H1 (cell line): ENCODE data around the gene RNF6. TPM values are rescaled to one million over a fixed set of nuclear protein-coding genes. Genes with fewer than 3 reads are reported as not detected.

ENCODE experiments used
- CTCF ChIA-PET: fragments of 300-600 bp; sonication (Branson Sonifier 250); formaldehyde crosslinking; loops from one replicate; lab custom pipeline; 2021; ENCODE audit not compliant: partially characterized antibody; lab: Charles Lee
- POLR2A ChIA-PET: fragments of 300-600 bp; sonication (Branson Sonifier 250); formaldehyde crosslinking; loops from one replicate; lab custom pipeline; 2021; ENCODE audit warnings: inconsistent platforms; ENCODE audit not compliant: partially characterized antibody; lab: Charles Lee
- DNase-seq, 2 experiments: peaks; one replicate each; pipeline versions ENCODE4 v3.0.0 to v3.0.0-alpha.2; 2010 to 2022; ENCODE audit warnings: low spot score in 2 of 2, low read depth in 1 of 2, mixed read lengths in 1 of 2
- FAIRE-seq: peaks from 2 replicates; lab custom pipeline; 2011; peaks lifted over from hg19 to GRCh38; lab: Jason Lieb, UNC
- H2AFZ ChIP-seq: 2 replicates; pipeline ENCODE4 v1.8.1; 2012; ENCODE audit warnings: low read length, inconsistent platforms
- H2AK5ac ChIP-seq: 2 replicates; pipeline ENCODE4 v1.6.1; 2013; ENCODE audit warnings: low read depth, low read length
- H2BK120ac ChIP-seq: replicated peaks from 2 replicates; pipeline ENCODE3; 2013; ENCODE audit warnings: low read depth, low read length, inconsistent platforms
- H2BK12ac ChIP-seq: 2 replicates; pipeline ENCODE4 v1.6.1; 2013; ENCODE audit warnings: low read depth, low read length
- H2BK15ac ChIP-seq: 2 replicates; pipeline ENCODE4 v1.6.1; 2013; ENCODE audit warnings: low read length
- H2BK20ac ChIP-seq: 2 replicates; pipeline ENCODE4 v1.6.1; 2013; ENCODE audit warnings: low read length
- H2BK5ac ChIP-seq: 2 replicates; pipeline ENCODE4 v1.6.1; 2013; ENCODE audit warnings: low read depth, low read length
- H3K14ac ChIP-seq: 2 replicates; pipeline ENCODE4 v1.6.1; 2013; ENCODE audit warnings: inconsistent platforms; ENCODE audit not compliant: insufficient read length
- H3K18ac ChIP-seq: 2 replicates; pipeline ENCODE4 v1.6.1; 2013; ENCODE audit warnings: low read length; ENCODE audit errors: extremely low read depth
- H3K23ac ChIP-seq: 2 replicates; pipeline ENCODE4 v1.6.1; 2013; ENCODE audit warnings: inconsistent platforms; ENCODE audit not compliant: insufficient read length
- H3K23me2 ChIP-seq: 2 replicates; pipeline ENCODE4 v1.6.1; 2013; ENCODE audit warnings: low read depth, low read length
- H3K27ac ChIP-seq: 2 replicates; pipeline ENCODE4 v1.6.1; 2011; ENCODE audit warnings: low read depth, low read length, inconsistent platforms
- H3K27me3 ChIP-seq, 4 experiments: replicated peaks in 1 of 4; 1 replicate in 1 of 4; 2 replicates in 3 of 4; pipeline versions ENCODE4 v1.6.1 to v1.8.1; 2011 to 2013; ENCODE audit warnings: low read length in 3 of 4, mild to moderate bottlenecking in 3 of 4, inconsistent platforms in 2 of 4, mixed read lengths in 2 of 4, moderate library complexity in 1 of 4; ENCODE audit not compliant: control insufficient read depth in 3 of 4, insufficient read depth in 3 of 4; ENCODE audit errors: extremely low read depth in 1 of 4
- H3K36me3 ChIP-seq, 4 experiments: 2 replicates each; pipeline versions ENCODE4 v1.6.1 to v1.8.1; 2011 to 2013; ENCODE audit warnings: mild to moderate bottlenecking in 4 of 4, low read length in 3 of 4, moderate library complexity in 2 of 4, control low read depth in 1 of 4, inconsistent platforms in 1 of 4; ENCODE audit not compliant: insufficient read depth in 4 of 4, control insufficient read depth in 2 of 4
- H3K4ac ChIP-seq: replicated peaks from 2 replicates; pipeline ENCODE3; 2013; ENCODE audit warnings: low read length, low read depth, mixed read lengths, inconsistent platforms; ENCODE audit not compliant: insufficient read length
- H3K4me1 ChIP-seq, 4 experiments: replicated peaks in 1 of 4; 1 replicate in 1 of 4; 2 replicates in 3 of 4; pipeline versions ENCODE4 v1.6.1 to v1.8.1; 2011 to 2013; ENCODE audit warnings: low read length in 3 of 4, inconsistent platforms in 2 of 4, mixed read lengths in 1 of 4; ENCODE audit not compliant: insufficient read depth in 4 of 4, control insufficient read depth in 3 of 4
- H3K4me2 ChIP-seq, 2 experiments: 2 replicates each; pipeline versions ENCODE4 v1.6.1 to v1.8.1; 2011 to 2013; ENCODE audit warnings: low read depth in 2 of 2, low read length in 2 of 2, control low read depth in 1 of 2, inconsistent platforms in 1 of 2, mild to moderate bottlenecking in 1 of 2; ENCODE audit not compliant: insufficient read depth in 1 of 2
- H3K4me3 ChIP-seq, 4 experiments: fragments of 200-600, 300-600 bp in 1 of 4; sonication (generic), shearing (Covaris generic), sonication (Bioruptor Twin) in 1 of 4; 2 replicates each; pipeline versions ENCODE4 v1.5.1 to v1.8.1; 2011 to 2016; ENCODE audit warnings: low read length in 4 of 4, low read depth in 3 of 4, control low read depth in 2 of 4, inconsistent platforms in 2 of 4, mild to moderate bottlenecking in 2 of 4, mixed read lengths in 1 of 4, moderate library complexity in 1 of 4; ENCODE audit not compliant: insufficient read depth in 2 of 4; ENCODE audit errors: extremely low read depth in 1 of 4
- H3K56ac ChIP-seq: replicated peaks from 2 replicates; pipeline ENCODE3; 2013; ENCODE audit warnings: low read depth, mild to moderate bottlenecking, mixed read lengths, low read length, inconsistent platforms; ENCODE audit not compliant: insufficient read length
- H3K79me1 ChIP-seq: 2 replicates; pipeline ENCODE4 v1.6.1; 2013; ENCODE audit warnings: low read depth, low read length, control low read depth
- H3K79me2 ChIP-seq, 2 experiments: 2 replicates each; pipeline versions ENCODE4 v1.6.1 to v1.8.1; 2012 to 2013; ENCODE audit warnings: low read length in 2 of 2, mild to moderate bottlenecking in 2 of 2, inconsistent platforms in 1 of 2; ENCODE audit not compliant: insufficient read depth in 2 of 2, control insufficient read depth in 1 of 2
- H3K9ac ChIP-seq, 4 experiments: replicated peaks in 1 of 4; 1 replicate in 1 of 4; 2 replicates in 3 of 4; pipeline versions ENCODE4 v1.6.1 to v1.8.1; 2011 to 2013; ENCODE audit warnings: low read depth in 3 of 4, low read length in 3 of 4, control low read depth in 2 of 4, mild to moderate bottlenecking in 2 of 4, moderate library complexity in 2 of 4, inconsistent platforms in 1 of 4; ENCODE audit errors: extremely low read depth in 1 of 4
- H3K9me3 ChIP-seq, 2 experiments: 2 replicates each; pipeline versions ENCODE4 v1.6.1 to v1.8.1; 2012 to 2013; ENCODE audit warnings: mild to moderate bottlenecking in 2 of 2, moderate library complexity in 2 of 2, control low read depth in 1 of 2, inconsistent platforms in 1 of 2, low read depth in 1 of 2, low read length in 1 of 2, mixed read lengths in 1 of 2; ENCODE audit not compliant: insufficient read depth in 2 of 2
- H4K20me1 ChIP-seq, 2 experiments: replicated peaks in 1 of 2; 2 replicates each; pipeline versions ENCODE3 to v1.8.1; 2011 to 2013; ENCODE audit warnings: inconsistent platforms in 2 of 2, low read length in 2 of 2, mild to moderate bottlenecking in 1 of 2; ENCODE audit not compliant: insufficient read depth in 2 of 2, control insufficient read depth in 1 of 2
- H4K5ac ChIP-seq: 2 replicates; pipeline ENCODE4 v1.6.1; 2013; ENCODE audit warnings: low read length, low read depth, mixed read lengths, inconsistent platforms; ENCODE audit not compliant: insufficient read length
- H4K8ac ChIP-seq: 2 replicates; pipeline ENCODE4 v1.8.0; 2013; ENCODE audit warnings: mild to moderate bottlenecking, moderate library complexity, low read length, inconsistent platforms; ENCODE audit not compliant: insufficient read depth; ENCODE audit errors: extremely low read depth
- H4K91ac ChIP-seq: replicated peaks from 2 replicates; pipeline ENCODE3; 2013; ENCODE audit warnings: low read length, mixed read lengths, inconsistent platforms; ENCODE audit not compliant: insufficient read length
- MAX ChIP-seq: IDR thresholded peaks from 2 replicates; pipeline ENCODE4 v1.6.1; 2012; ENCODE audit warnings: inconsistent platforms
- WGBS, 2 experiments: shearing (Covaris generic) in 1 of 2; methylation state at CpG; one replicate each; pipeline versions ENCODE4 v1.1.6 to v1.1.7; 2013 to 2015; ENCODE audit warnings: low lambda C conversion rate in 2 of 2, mixed read lengths in 2 of 2, inconsistent platforms in 1 of 2, low coverage in 1 of 2, missing lambda C conversion rate in 1 of 2; ENCODE audit not compliant: insufficient replicate concordance in 2 of 2, insufficient coverage in 1 of 2, insufficient read length in 1 of 2; ENCODE audit errors: extremely low coverage in 1 of 2, missing lambda C conversion rate in 1 of 2; 5-methylcytosine and 5-hydroxymethylcytosine counted together
- polyA plus RNA-seq, 7 experiments: library from polyadenylated mRNA; depleted of rRNA in 3 of 7; stranded (reverse) in 5 of 7; unstranded in 2 of 7; fragments of >200 nt in 5 of 7; fragments of 200-250 nt in 2 of 7; gene quantifications; 1 replicate in 5 of 7; 2 replicates in 1 of 7; 4 replicates in 1 of 7; pipeline versions ENCODE4 v1.2.1 to v1.2.3, GENCODE V29; 2011 to 2013; ENCODE audit warnings: missing spikeins in 2 of 7, mixed read lengths in 2 of 7
- total RNA-seq: library from RNA; stranded (reverse); fragmentation: NEBNext Ultra II Directional; extraction: Animal tissue kit (Norgen Biotek cat#: 25700); gene quantifications from 2 replicates; pipeline ENCODE4 v1.2.1, GENCODE V29; 2021

RNF6 gene
- total and polyA plus RNA-seq, 2 of the 8 experiments (the other 6 are each of a cell fraction or from before 2014, with no cell fraction given), result 4.0 to 13.8 TPM

GRCh38 chr13:26246154-26246553 is 24.0 kb upstream of the RNF6 start:
- Histone ChIP-seq H2AFZ (0 out of 2 replicates have a peak overlapping the region, but pooled peaks have one; percentile 57), H3K4me2 (no peak overlapping the region), H4K20me1 (no peaks in the 10 kb centered on the region), H3K4me3 (no peak overlapping the region), H3K56ac (no peak overlapping the region), H3K4me1 (no peaks in the 10 kb centered on the region), H3K18ac (no peak overlapping the region), H3K79me1 (no peaks in the 10 kb centered on the region), H2BK12ac (no peak overlapping the region), H3K79me2 (no peaks in the 10 kb centered on the region), H4K5ac (no peak overlapping the region), H3K27ac (no peak overlapping the region), H3K23ac (no peak overlapping the region), H2AK5ac (no peak overlapping the region), H2BK5ac (no peak overlapping the region), H2BK15ac (no peak overlapping the region), H4K8ac (no peak overlapping the region), H2BK120ac (no peak overlapping the region), H3K9me3 (no peaks in the 10 kb centered on the region), H3K27me3 (no peaks in the 10 kb centered on the region), H3K9ac (no peak overlapping the region), H3K14ac (no peak overlapping the region), H3K4ac (no peak overlapping the region), H3K23me2 (peaks cover 4% of the 10 kb centered on the region; the same call in 1 of the 2 replicates), H2BK20ac (no peak overlapping the region), H4K91ac (no peak overlapping the region), H3K36me3 (no peaks in the 10 kb centered on the region)
- POLR2A ChIA-PET, result no interaction called here
- WGBS, 2 experiments, result 86% methylated on average over 5 of the region's 5 CpGs; no CpG with 5 or more reads in 1 of the 2 experiments
- DNase-seq (no peak), FAIRE-seq (no peak)
- CTCF ChIA-PET, result interaction anchor here (1.8 kb wide), 1 partner anchor 9 kb away, joined by 5 read pairs; no protein-coding TSS in a partner anchor
- TF ChIP-seq MAX, result no peak
